Measurements from ENCODE around the gene AQP9. TPM values are rescaled to one million over a fixed set of nuclear protein-coding genes. Genes with fewer than 3 reads are reported as not detected.
A peak's percentile ranks its signal among the peaks of the same experiment; 100 is the strongest.
"Not testable (repeated sequence)": the region's sequence is repeated elsewhere in the genome, so short reads cannot be mapped to it uniquely, and the experiment has no call there.

AQP9 gene
- total RNA-seq, 1 donor from 2014 or later = 46.9 TPM

DNA sequence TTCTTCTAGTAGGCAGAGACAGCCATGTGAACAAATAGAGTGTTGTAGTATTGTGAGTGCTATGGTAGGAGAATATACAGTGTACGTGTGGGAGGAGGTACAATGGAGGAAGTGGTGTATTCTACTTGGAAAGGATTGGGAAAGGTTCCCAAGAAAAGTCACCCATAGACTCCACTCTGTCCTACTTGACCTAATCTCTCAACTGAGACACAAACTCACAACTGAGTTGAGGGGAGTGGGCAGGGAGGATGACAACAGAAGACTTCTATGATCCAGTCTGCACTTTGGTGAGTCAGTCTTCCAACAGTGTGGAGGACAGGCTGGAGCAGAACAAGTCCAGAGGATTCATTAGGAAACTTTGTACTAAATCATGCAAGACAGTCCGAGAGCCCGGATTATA is 28.8 kb upstream of the AQP9 start:
- TF ChIP-seq, protein P1, sequence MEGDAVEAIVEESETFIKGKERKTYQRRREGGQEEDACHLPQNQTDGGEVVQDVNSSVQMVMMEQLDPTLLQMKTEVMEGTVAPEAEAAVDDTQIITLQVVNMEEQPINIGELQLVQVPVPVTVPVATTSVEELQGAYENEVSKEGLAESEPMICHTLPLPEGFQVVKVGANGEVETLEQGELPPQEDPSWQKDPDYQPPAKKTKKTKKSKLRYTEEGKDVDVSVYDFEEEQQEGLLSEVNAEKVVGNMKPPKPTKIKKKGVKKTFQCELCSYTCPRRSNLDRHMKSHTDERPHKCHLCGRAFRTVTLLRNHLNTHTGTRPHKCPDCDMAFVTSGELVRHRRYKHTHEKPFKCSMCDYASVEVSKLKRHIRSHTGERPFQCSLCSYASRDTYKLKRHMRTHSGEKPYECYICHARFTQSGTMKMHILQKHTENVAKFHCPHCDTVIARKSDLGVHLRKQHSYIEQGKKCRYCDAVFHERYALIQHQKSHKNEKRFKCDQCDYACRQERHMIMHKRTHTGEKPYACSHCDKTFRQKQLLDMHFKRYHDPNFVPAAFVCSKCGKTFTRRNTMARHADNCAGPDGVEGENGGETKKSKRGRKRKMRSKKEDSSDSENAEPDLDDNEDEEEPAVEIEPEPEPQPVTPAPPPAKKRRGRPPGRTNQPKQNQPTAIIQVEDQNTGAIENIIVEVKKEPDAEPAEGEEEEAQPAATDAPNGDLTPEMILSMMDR (IDR thresholded peaks at IDR 0.05) = no peak
- no peak overlapping the region for H3K27ac ChIP-seq
- no peaks in the 10 kb centered on the region for H3K9me3 ChIP-seq
- DNase-seq (no peak), ATAC-seq (peak; percentile 93)
- H3K27me3 ChIP-seq = no peaks in the 10 kb centered on the region
- peak overlapping the region; percentile 21 for H3K4me3 ChIP-seq
- no peaks in the 10 kb centered on the region for H3K4me1 ChIP-seq
- no peaks in the 10 kb centered on the region for H3K36me3 ChIP-seq
- intact Hi-C loops (cut with DNase I) = no loop called here

DNA sequence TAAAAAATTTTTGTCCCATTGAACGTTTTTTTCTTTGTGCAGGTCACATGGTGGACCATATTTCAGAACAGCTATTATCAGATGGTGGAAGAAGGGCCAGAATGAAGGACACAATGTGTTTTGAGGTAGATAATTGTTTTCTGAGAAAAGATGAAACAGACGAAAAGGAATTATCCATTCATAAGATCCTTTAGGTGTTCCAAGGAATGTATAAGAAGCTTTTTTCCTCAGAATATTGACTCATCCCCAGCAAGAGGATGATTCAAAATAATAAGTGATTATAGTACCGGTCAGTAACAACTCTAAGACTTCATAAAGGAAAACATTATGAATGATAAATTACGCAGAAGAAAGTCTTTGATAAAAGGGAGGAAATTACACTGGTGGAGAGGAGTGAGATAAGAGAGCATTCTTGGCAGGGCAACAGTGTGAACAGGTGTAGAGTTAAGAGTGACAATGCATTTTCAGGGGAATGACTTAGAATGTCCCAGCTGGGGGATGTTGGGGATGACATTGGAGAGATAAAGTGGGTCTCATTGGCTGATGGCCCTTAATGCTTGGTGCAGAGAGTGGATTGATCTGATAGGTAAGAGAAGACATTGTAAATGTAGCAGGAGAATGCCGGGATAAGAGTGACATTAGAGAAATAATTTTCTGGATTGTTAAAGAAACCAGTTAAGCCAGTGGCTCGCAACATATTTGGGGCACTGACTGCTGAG is 27.0 kb upstream of the AQP9 start:
- no peak for ATAC-seq
- no peak for DNase-seq
- Histone ChIP-seq H3K4me3 (peak overlapping the region; percentile 10), H3K27ac (no peak overlapping the region), H3K36me3 (no peaks in the 10 kb centered on the region), H3K27me3 (no peaks in the 10 kb centered on the region), H3K4me1 (no peaks in the 10 kb centered on the region), H3K9me3 (no peaks in the 10 kb centered on the region)
- intact Hi-C loops (cut with DNase I) = no loop called here
- TF ChIP-seq, protein P1 (IDR thresholded peaks at IDR 0.05) = no peak

DNA sequence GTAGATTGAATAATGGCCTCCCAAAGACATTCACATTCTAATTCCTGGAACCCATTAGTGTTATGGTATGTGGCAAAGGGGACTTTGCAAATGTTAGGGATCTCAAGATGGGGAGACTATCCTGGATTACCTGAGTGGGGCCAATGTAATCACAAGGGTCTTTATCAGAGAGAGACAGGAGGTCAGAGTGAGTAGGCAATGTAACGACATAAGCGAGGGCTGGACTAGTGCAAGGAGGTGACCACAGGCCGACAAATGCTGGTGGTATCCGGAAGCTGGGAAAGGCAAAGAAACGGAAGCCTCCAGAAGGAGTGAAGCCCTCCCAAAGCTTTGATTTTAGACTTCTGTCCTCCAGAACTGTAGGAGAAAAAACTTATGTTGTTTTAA is 26.5 kb upstream of the AQP9 start:
- Histone ChIP-seq H3K27me3 (no peaks in the 10 kb centered on the region), H3K4me3 (peak overlapping the region; percentile 10), H3K27ac (no peak overlapping the region), H3K4me1 (no peaks in the 10 kb centered on the region), H3K36me3 (no peaks in the 10 kb centered on the region), H3K9me3 (no peaks in the 10 kb centered on the region)
- TF ChIP-seq, protein P1 (IDR thresholded peaks at IDR 0.05) = no peak
- no peak for DNase-seq
- intact Hi-C loops (cut with DNase I) = no loop called here
- no peak for ATAC-seq

DNA sequence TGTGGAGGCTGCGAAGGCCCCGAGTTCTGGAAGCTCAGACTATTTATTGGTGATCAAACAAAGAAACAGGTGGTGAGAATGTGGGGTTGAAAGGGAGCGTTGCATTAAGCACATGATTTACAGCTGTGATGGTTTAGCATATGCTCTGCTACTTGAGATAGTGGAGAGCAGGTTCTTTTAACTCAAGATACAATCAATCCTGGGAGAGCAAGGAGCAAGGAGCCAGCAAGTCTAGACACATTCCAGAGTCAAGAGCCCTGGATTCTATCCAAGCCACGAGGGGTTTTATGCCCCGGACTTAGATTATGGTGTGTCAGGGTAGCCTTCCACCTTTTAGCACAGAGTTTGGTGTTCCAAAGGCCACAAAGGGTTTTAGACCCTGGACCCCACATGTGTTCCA is 24.8 kb upstream of the AQP9 start:
- ATAC-seq; H3K27me3 ChIP-seq; H3K4me3 ChIP-seq; H3K36me3 ChIP-seq; H3K27ac ChIP-seq; DNase-seq; intact Hi-C loops (cut with DNase I); H3K9me3 ChIP-seq; H3K4me1 ChIP-seq: not testable (repeated sequence)

DNA sequence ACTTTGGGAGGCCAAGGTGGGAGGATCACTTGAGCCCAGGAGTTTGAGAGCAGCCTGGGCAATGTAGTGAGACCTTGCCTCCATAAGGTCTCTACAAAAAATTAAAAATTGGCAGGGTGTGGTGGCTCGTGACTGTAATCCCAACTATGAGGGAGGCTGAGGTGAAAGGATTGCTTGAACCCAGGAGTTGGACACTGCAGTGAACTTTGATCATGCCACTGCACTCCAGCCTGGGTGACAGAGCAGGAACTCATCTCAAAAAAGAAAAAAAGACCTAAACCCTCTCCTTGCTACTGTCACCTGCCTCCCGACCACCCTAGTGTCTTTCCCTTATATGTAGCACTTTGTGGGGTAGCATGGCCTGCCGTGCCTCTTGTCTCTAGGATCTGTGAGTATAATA is 23.8 kb upstream of the AQP9 start:
- intact Hi-C loops (cut with DNase I) = no loop called here
- H3K27ac ChIP-seq = no peak overlapping the region
- no peaks in the 10 kb centered on the region for H3K36me3 ChIP-seq
- ATAC-seq (no peak), DNase-seq (no peak)
- no peak overlapping the region for H3K4me3 ChIP-seq
- TF ChIP-seq, protein P1 (IDR thresholded peaks at IDR 0.05) = no peak
- H3K27me3 ChIP-seq = no peaks in the 10 kb centered on the region
- H3K9me3 ChIP-seq = no peaks in the 10 kb centered on the region
- no peaks in the 10 kb centered on the region for H3K4me1 ChIP-seq

DNA sequence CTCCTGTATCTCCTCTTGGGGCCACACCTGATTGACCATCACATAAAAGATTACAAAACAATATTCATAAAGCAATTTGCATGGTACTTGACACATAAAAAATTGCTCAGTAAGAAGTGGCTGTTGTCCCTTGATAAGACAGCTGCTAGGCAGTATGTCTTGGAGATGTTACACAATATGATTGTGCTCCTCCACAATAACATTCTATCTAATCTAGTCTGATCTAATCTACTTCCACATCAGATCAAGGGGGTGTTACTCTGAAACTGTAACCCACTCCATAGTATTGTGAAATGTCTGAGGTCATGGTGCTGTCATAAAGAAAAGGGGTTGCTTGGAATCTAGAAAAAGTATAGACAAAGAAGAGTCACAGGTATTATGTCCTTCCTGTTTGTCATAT is 23.4 kb upstream of the AQP9 start:
- H3K36me3 ChIP-seq = no peaks in the 10 kb centered on the region
- H3K27me3 ChIP-seq = no peaks in the 10 kb centered on the region
- no peak overlapping the region for H3K4me3 ChIP-seq
- TF ChIP-seq, protein P1 (IDR thresholded peaks at IDR 0.05) = no peak
- intact Hi-C loops (cut with DNase I) = no loop called here
- peak; percentile 61 for ATAC-seq
- no peaks in the 10 kb centered on the region for H3K9me3 ChIP-seq
- H3K4me1 ChIP-seq = no peaks in the 10 kb centered on the region
- no peak for DNase-seq
- H3K27ac ChIP-seq = no peak overlapping the region
